Right lobe of liver (tissue), 4 donors: Measurements from ENCODE around the gene CRK.

Experiments used
- POLR2A ChIP-seq: fragments of 450-650 bp; IDR thresholded peaks from one replicate; pipeline ENCODE4 v1.6.1; 2017; ENCODE audit warnings: antibody characterized with exemption, mild to moderate bottlenecking
- TF ChIP-seq, protein P1 (sequence below), 4 donors: fragments of 200-600 bp in 3 of 4; fragments of 450-650 bp in 1 of 4; IDR thresholded peaks; one replicate each; pipeline versions ENCODE4 v1.5.1 to v1.8.0; 2016 to 2022; ENCODE audit warnings: antibody characterized with exemption in 4 of 4, mild to moderate bottlenecking in 2 of 4
- donor health status: DM: no; HTN: no; CAD: no.
- donor health status: DM: no; HTN: no; CAD: no.
- donor health status: DM: no; HTN: yes; CAD: no.

DNA sequence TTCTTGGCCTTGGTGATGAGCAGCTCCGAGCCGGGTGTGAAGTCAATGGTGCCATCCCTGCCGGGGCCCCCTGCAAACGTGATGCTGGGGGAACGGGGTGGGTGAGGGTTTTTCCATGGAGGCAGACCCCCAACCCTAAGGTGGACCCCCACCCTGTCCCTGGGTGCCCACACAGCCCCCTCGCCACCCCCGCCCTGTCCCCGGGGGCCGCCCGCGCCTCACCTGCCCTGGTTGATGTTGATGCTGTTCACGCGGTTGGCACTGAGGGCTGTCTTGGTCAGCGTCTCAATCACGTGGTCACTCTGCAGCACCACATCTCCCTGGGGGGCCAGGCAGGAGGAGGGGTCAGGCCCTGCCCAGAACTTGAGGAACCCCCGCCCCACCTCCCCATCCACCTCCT lies 11.2 kb upstream of the CRK start:
- TF ChIP-seq, protein P1, sequence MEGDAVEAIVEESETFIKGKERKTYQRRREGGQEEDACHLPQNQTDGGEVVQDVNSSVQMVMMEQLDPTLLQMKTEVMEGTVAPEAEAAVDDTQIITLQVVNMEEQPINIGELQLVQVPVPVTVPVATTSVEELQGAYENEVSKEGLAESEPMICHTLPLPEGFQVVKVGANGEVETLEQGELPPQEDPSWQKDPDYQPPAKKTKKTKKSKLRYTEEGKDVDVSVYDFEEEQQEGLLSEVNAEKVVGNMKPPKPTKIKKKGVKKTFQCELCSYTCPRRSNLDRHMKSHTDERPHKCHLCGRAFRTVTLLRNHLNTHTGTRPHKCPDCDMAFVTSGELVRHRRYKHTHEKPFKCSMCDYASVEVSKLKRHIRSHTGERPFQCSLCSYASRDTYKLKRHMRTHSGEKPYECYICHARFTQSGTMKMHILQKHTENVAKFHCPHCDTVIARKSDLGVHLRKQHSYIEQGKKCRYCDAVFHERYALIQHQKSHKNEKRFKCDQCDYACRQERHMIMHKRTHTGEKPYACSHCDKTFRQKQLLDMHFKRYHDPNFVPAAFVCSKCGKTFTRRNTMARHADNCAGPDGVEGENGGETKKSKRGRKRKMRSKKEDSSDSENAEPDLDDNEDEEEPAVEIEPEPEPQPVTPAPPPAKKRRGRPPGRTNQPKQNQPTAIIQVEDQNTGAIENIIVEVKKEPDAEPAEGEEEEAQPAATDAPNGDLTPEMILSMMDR (IDR thresholded peaks at IDR 0.05) = no peak
- TF ChIP-seq POLR2A = no peak
